Erythroblast (primary cell): ENCODE measurements around the gene HLA-DMB.

Source experiments
- GATA1 ChIP-seq: IDR thresholded peaks from 2 replicates; pipeline ENCODE4 v1.6.1; 2011; ENCODE audit warnings: low read depth, mild to moderate bottlenecking, control low read depth, low read length, moderate library complexity
- POLR2A ChIP-seq: IDR thresholded peaks from 2 replicates; pipeline ENCODE4 v1.6.1; 2011; ENCODE audit warnings: mild to moderate bottlenecking, low read length

GRCh38 chr6:32933661-32934085, 7.2 kb downstream of the HLA-DMB start:
- TF ChIP-seq POLR2A = no peak
- TF ChIP-seq GATA1 = no peak
